Cardiac muscle cell (in vitro differentiated cells and primary cell): ENCODE measurements around the gene GLCCI1. TPM values are rescaled to one million over a fixed set of nuclear protein-coding genes. Genes with fewer than 3 reads are reported as not detected.

Experiments used
- DNase-seq, 2 donors: peaks; one replicate each; pipeline versions ENCODE4 v3.0.0 to v3.0.0-alpha.2; 2010 to 2017; ENCODE audit warnings: low read depth in 1 of 2, low spot score in 1 of 2
- H3K27ac ChIP-seq: fragments of 200-600 bp; sonication (generic); 2 replicates; pipeline ENCODE4 v1.5.1; 2016
- H3K27me3 ChIP-seq: fragments of 200-600 bp; sonication (generic); 2 replicates; pipeline ENCODE4 v1.6.0; 2016; ENCODE audit warnings: control low read depth
- H3K36me3 ChIP-seq: fragments of 200-600 bp; sonication (generic); 2 replicates; pipeline ENCODE4 v1.5.1; 2016; ENCODE audit warnings: control low read depth
- H3K4me1 ChIP-seq: fragments of 200-600 bp; sonication (generic); 2 replicates; pipeline ENCODE4 v1.8.1; 2017; ENCODE audit warnings: low read depth, mild to moderate bottlenecking, mixed run types
- H3K4me3 ChIP-seq: fragments of 200-600 bp; sonication (generic); 2 replicates; pipeline ENCODE4 v1.5.1; 2016; ENCODE audit warnings: mild to moderate bottlenecking
- H3K9me3 ChIP-seq: fragments of 200-600 bp; sonication (generic); 2 replicates; pipeline ENCODE4 v1.5.1; 2017; ENCODE audit warnings: low read depth, mild to moderate bottlenecking, control low read depth
- polyA plus RNA-seq: library from polyadenylated mRNA; unstranded; fragments of >200 nt; fragmentation: Nextera tagmentation; extraction: Ambion mirVana; gene quantifications from 2 replicates; pipeline ENCODE4 v1.2.1, GENCODE V29; 2016
- total RNA-seq: library from RNA; depleted of rRNA; stranded (reverse); fragments of >200 nt; gene quantifications from 2 replicates; pipeline ENCODE4 v1.2.3, GENCODE V29; 2016
- TF ChIP-seq, protein P1 (sequence below): IDR thresholded peaks from 2 replicates; pipeline ENCODE4 v1.5.1; 2012; ENCODE audit warnings: low read depth, mild to moderate bottlenecking, low read length

The GLCCI1 gene
- total and polyA plus RNA-seq, 2 experiments from 2014 or later, result 8.6 to 16.4 TPM

DNA sequence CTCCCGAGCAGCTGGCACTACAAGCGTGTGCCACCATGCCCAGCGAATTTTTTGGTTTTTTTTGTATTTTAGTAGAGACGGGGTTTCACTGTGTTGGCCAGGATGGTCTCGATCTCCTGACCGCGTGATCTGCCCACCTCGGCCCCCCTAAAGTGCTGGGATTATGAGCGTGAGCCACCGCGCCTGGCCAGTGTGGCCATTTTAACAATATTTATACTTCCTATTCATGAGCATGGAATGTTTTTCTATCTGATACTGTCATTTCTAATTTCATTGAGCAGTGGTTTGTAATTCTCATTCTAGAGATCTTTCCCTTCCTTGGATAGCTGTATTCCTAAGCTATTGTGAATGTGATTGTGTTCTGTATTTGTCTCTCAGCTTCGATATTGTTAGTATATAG, 96.2 kb downstream of the GLCCI1 start:
- Histone ChIP-seq H3K4me1 (no peaks in the 10 kb centered on the region), H3K27ac (no peak overlapping the region), H3K27me3 (no peaks in the 10 kb centered on the region), H3K36me3 (no peaks in the 10 kb centered on the region), H3K9me3 (no peaks in the 10 kb centered on the region), H3K4me3 (no peak overlapping the region)
- DNase-seq, result no peak
- TF ChIP-seq, protein P1, sequence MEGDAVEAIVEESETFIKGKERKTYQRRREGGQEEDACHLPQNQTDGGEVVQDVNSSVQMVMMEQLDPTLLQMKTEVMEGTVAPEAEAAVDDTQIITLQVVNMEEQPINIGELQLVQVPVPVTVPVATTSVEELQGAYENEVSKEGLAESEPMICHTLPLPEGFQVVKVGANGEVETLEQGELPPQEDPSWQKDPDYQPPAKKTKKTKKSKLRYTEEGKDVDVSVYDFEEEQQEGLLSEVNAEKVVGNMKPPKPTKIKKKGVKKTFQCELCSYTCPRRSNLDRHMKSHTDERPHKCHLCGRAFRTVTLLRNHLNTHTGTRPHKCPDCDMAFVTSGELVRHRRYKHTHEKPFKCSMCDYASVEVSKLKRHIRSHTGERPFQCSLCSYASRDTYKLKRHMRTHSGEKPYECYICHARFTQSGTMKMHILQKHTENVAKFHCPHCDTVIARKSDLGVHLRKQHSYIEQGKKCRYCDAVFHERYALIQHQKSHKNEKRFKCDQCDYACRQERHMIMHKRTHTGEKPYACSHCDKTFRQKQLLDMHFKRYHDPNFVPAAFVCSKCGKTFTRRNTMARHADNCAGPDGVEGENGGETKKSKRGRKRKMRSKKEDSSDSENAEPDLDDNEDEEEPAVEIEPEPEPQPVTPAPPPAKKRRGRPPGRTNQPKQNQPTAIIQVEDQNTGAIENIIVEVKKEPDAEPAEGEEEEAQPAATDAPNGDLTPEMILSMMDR, result no peak

DNA sequence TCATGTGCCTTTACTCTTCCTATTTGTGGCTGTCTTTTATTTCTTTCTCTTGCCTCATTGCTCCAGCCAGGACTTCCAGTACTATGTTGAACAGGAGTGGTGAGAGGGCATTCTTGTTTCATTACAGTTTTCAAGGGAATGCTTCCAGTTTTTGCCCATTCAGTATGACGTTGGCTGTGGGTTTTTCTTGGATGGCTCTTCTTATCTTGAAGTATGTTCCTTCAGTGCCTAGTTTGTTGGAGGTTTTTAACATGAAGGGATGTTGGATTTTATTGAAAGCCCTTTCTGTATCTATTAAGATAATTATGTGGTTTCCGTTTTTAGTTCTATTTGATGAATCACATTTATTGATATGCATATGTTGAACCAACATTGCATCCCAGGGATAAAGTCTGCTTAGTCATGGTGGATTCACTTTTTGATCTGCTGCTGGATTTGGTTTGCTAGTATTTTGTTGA, 96.8 kb downstream of the GLCCI1 start:
- Histone ChIP-seq H3K27ac (no peak overlapping the region), H3K4me3 (no peak overlapping the region), H3K36me3 (no peaks in the 10 kb centered on the region), H3K4me1 (no peaks in the 10 kb centered on the region), H3K9me3 (no peaks in the 10 kb centered on the region), H3K27me3 (no peaks in the 10 kb centered on the region)
- DNase-seq, result peak in 1 of 2 donors; percentile 81
- TF ChIP-seq, protein P1, result no peak

DNA sequence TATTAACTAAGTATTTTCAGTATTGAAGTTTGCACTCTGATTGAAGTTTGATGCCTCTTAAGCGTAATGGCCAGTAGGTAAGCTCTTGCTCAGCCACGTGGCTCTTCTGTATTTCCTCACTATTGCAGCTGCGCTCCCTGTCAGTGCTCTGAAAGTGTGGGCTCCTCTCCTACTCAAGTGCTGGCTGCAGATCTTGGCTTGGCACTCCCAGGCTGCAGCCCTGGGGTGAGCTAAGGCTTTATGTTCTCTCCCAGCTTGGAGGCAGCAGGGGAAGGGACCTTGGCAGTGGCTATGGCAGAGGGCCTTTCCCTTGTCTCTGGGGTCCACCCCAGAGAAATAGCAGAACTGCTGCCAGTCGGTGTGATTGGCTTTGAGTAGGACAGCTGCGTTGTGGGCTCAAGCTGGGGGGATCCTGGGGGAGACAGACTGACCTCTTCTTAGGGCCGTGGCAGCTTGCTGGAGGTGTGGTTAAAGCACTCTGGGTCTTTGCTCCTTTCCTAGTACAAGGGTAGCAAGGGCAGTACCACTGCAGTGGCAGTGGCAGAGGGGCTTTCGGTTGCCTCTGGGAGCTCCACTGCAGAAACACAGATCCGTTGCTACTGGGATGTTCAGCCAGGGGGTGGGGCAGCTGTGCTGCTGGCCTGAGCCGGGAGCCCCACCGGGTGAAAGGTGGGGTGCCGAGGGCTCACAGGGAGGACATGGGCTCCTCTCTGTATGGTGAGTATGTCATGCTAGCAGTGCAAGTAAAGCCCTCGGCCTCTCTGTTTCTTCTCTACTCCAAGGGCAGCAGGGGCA, 100.5 kb downstream of the GLCCI1 start:
- H3K36me3 ChIP-seq, result no peaks in the 10 kb centered on the region
- H3K27me3 ChIP-seq, result no peaks in the 10 kb centered on the region
- no peak overlapping the region for H3K4me3 ChIP-seq
- no peaks in the 10 kb centered on the region for H3K4me1 ChIP-seq
- no peak overlapping the region for H3K27ac ChIP-seq
- no peak for DNase-seq
- TF ChIP-seq, protein P1, result no peak
- H3K9me3 ChIP-seq, result no peaks in the 10 kb centered on the region

DNA sequence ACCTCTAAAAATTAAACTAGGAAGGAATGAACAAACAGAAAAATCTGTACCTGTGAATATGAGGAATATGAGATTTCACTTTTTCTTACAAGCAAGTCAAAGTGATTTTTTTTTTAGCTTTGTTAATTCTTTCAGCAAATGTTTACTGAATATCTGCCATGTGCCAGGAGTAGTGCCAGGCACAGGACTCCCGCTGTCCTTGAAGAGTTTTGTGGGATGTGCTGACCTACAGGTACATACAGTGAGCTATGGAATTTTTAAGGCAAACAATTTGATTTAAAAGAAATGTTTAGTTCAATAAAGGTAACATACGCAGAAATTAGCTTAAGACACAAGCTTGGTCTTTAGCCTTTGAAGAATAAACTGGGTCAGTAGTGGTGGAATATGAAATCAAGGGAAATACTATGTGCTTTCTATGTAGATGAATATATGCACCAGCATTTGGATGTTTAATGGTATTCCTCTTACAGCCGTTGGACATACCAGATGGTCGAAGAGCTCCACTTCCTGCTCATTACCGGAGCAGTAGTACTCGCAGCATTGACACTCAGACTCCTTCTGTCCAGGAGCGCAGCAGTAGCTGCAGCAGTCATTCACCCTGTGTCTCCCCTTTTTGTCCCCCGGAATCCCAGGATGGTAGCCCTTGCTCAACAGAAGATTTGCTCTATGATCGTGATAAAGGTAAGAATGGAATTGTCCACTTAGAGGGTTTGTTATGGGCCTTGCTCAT, 102.0 kb downstream of the GLCCI1 start:
- H3K27ac ChIP-seq, result no peak overlapping the region
- H3K27me3 ChIP-seq, result no peaks in the 10 kb centered on the region

DNA sequence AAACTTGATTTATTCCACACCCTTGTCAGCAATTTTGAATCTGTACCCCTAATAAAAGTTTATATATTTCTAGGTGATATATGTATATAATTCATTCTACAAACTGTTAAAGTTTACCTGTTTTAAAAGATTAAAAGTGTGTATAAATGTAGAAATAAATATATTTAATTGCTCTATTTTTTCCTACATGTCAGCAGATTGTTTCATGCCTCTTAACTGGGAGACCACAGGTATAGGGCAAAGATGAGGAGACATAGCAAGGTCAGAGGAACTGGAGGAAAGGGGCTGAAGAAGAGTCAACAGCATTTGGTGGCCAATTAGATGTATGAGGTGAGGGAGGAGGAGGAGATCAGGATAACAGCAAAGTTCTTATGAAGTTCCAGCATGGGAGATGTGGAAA, 109.8 kb downstream of the GLCCI1 start:
- Histone ChIP-seq H3K4me3 (no peak overlapping the region), H3K9me3 (no peaks in the 10 kb centered on the region), H3K4me1 (no peaks in the 10 kb centered on the region), H3K36me3 (no peaks in the 10 kb centered on the region), H3K27ac (no peak overlapping the region), H3K27me3 (no peaks in the 10 kb centered on the region)
- no peak for DNase-seq
- TF ChIP-seq, protein P1, result no peak

More for the DNA sequence above, 102.0 kb downstream of the GLCCI1 start:
- no peaks in the 10 kb centered on the region for H3K9me3 ChIP-seq
- no peak overlapping the region for H3K4me3 ChIP-seq
- TF ChIP-seq, protein P1, result no peak
- DNase-seq, result no peak
- no peaks in the 10 kb centered on the region for H3K36me3 ChIP-seq
- no peaks in the 10 kb centered on the region for H3K4me1 ChIP-seq
